HG03565 (cell line): Measurements from ENCODE around the gene GLYAT.
A peak's percentile ranks its signal among the peaks of the same experiment; 100 is the strongest.

ENCODE experiments used
- ATAC-seq: cut with Tn5 transposase; IDR thresholded peaks from one replicate; pipeline ENCODE4 v1.9.1; 2021; ENCODE audit warnings: mild to moderate bottlenecking, moderate library complexity; ENCODE audit not compliant: unreplicated experiment

GLYAT gene

GRCh38 chr11:58731819-58732218, at the start of gene GLYAT:
Gene GLYAT, minus strand, starts transcription at chr11:58731943. Its CDS starts 7,447 bp downstream, at chr11:58724496.
- ATAC-seq = no peak

GRCh38 chr11:58781345-58781744, 49.6 kb upstream of the GLYAT start:
- no peak for ATAC-seq

GRCh38 chr11:58780578-58780977, 48.8 kb upstream of the GLYAT start:
- ATAC-seq = no peak

- no peak for ATAC-seq
These were observed 45.4 kb upstream of the GLYAT start for GRCh38 chr11:58776891-58777710.

GRCh38 chr11:58775066-58775708, 43.4 kb upstream of the GLYAT start:
- ATAC-seq = peak; percentile 54

- no peak for ATAC-seq
These were observed 42.4 kb upstream of the GLYAT start for GRCh38 chr11:58774164-58774593.

- no peak for ATAC-seq
These were observed 41.6 kb upstream of the GLYAT start for GRCh38 chr11:58773337-58773736.

GRCh38 chr11:58772329-58773285, 40.9 kb upstream of the GLYAT start:
- ATAC-seq = no peak

GRCh38 chr11:58771458-58771855, 39.7 kb upstream of the GLYAT start:
- ATAC-seq = no peak

- ATAC-seq = no peak
These were observed 39.1 kb upstream of the GLYAT start for GRCh38 chr11:58770627-58771457.

GRCh38 chr11:58770166-58770565, 38.4 kb upstream of the GLYAT start:
- ATAC-seq = no peak

- ATAC-seq = no peak
These were observed 37.6 kb upstream of the GLYAT start for GRCh38 chr11:58769308-58769707.

- ATAC-seq = no peak
These were observed 36.4 kb upstream of the GLYAT start for GRCh38 chr11:58768137-58768536.

- ATAC-seq = no peak
These were observed 33.3 kb upstream of the GLYAT start for GRCh38 chr11:58765078-58765477.

- ATAC-seq = no peak
These were observed 31.4 kb upstream of the GLYAT start for GRCh38 chr11:58763120-58763490.

GRCh38 chr11:58762284-58763119, 30.8 kb upstream of the GLYAT start:
- ATAC-seq = no peak

GRCh38 chr11:58757439-58757838, 25.7 kb upstream of the GLYAT start:
- ATAC-seq = no peak

GRCh38 chr11:58745705-58746364, 14.1 kb upstream of the GLYAT start:
- ATAC-seq = no peak
